Measurements from ENCODE around the gene ADAD2. TPM values are rescaled to one million over a fixed set of nuclear protein-coding genes. Genes with fewer than 3 reads are reported as not detected.

ADAD2 gene
- total and polyA plus RNA-seq, 2 donors (not counting 3 experiments of a cell fraction or from before 2014, with no cell fraction given): 0.04 TPM; not detected in 1

- no TSS peak for BruUV-seq (replicated peaks)
- H3K27ac ChIP-seq (ENCODE audit: insufficient read depth, low read depth, low read length): no peak overlapping the region
- POLR2A ChIA-PET: no interaction called here
- H3K36me3 ChIP-seq (ENCODE audit: control insufficient read depth in 2 of 2, extremely low read depth in 1 of 2, insufficient read depth in 2 of 2, low read length in 2 of 2): no peaks in the 10 kb centered on the region
- H2AFZ ChIP-seq (ENCODE audit: low read depth, low read length): no peak overlapping the region
- dilution Hi-C loops (cut with MboI; ENCODE audit: extremely low pct_ligation_motif_present, low sequenced_read_pairs) (loop anchor here (25.0 kb wide), 1 partner anchor 173 kb away; no protein-coding TSS in a partner anchor), intact Hi-C loops (cut with micrococcal nuclease) (no loop called here)
- H3K9me3 ChIP-seq (replicated peaks; ENCODE audit: control insufficient read depth, insufficient read depth, low read length): no peaks in the 10 kb centered on the region
- CTCF ChIA-PET: interaction anchor here (1.1 to 1.6 kb wide), 3 partner anchors 11 to 55 kb away, joined by 3 read pairs; no protein-coding TSS in a partner anchor
- H3K9ac ChIP-seq (replicated peaks; ENCODE audit: extremely low read depth, insufficient read depth, low read length): no peak overlapping the region
- H3K79me2 ChIP-seq (ENCODE audit: control insufficient read depth, insufficient read depth, low read length): no peaks in the 10 kb centered on the region
- no peaks in the 10 kb centered on the region for H3K9me1 ChIP-seq (replicated peaks; ENCODE audit: control insufficient read depth, extremely low read depth, insufficient read depth, low read length)
- no peak overlapping the region for H3K4me3 ChIP-seq (replicated peaks in 1 of 3; ENCODE audit: insufficient read depth in 1 of 3, low read depth in 1 of 3, low read length in 3 of 3)
- no peaks in the 10 kb centered on the region for H4K20me1 ChIP-seq (replicated peaks; ENCODE audit: control insufficient read depth, extremely low read depth, insufficient read depth, low read length)
- no peak for FAIRE-seq
- H3K4me1 ChIP-seq (ENCODE audit: control insufficient read depth, extremely low read depth, insufficient read depth, low read length): no peaks in the 10 kb centered on the region
- H3K27me3 ChIP-seq (ENCODE audit: control insufficient read depth in 2 of 2, insufficient read depth in 2 of 2, low read length in 2 of 2): peaks cover 5 to 8% of the 10 kb centered on the region in 2 experiments
- H3K4me2 ChIP-seq (ENCODE audit: insufficient read depth, low read length): no peak overlapping the region
- TF ChIP-seq POLR2A (IDR thresholded peaks at IDR 0.05; ENCODE audit: low read depth, low read length) (no peak), CTCF (IDR thresholded peaks at IDR 0.05; ENCODE audit: extremely low read depth in 1 of 2, insufficient read depth in 1 of 2, low read depth in 1 of 2, low read length in 2 of 2) (no peak), MYC (IDR thresholded peaks at IDR 0.05; ENCODE audit: low read depth, low read length) (no peak), EZH2 (IDR thresholded peaks at IDR 0.05; ENCODE audit: borderline replicate concordance, low read depth, low read length, severe bottlenecking) (peak; percentile 13), POLR2AphosphoS5 (IDR thresholded peaks at IDR 0.05; ENCODE audit: insufficient read depth, low read depth, low read length) (no peak), GATA2 (IDR thresholded peaks at IDR 0.05; ENCODE audit: insufficient read depth, insufficient read length, low read depth, low read length) (no peak)
- no peak for DNase-seq (ENCODE audit: low read depth, low spot score)
Observed at GRCh38 chr16:84239141-84239769, 48.3 kb downstream of the ADAD2 start.
